Vagina (tissue), 2 donors: ENCODE results near the gene SLC37A1. TPM values are rescaled to one million over a fixed set of nuclear protein-coding genes. Genes with fewer than 3 reads are reported as not detected.

ENCODE experiments used
- DNase-seq, 2 donors: peaks; one replicate each; pipeline ENCODE4 v3.0.0-alpha.2; 2017; ENCODE audit errors: extremely low spot score in 2 of 2
- H3K27ac ChIP-seq: fragments of 200-600 bp; sonication (generic); one replicate; pipeline ENCODE4 v1.5.1; 2019
- H3K27me3 ChIP-seq: fragments of 200-600 bp; sonication (generic); one replicate; pipeline ENCODE4 v1.5.1; 2019
- H3K36me3 ChIP-seq, 2 donors: fragments of 200-600 bp; sonication (generic); one replicate each; pipeline ENCODE4 v1.5.1; 2017 to 2019
- H3K4me1 ChIP-seq: fragments of 200-600 bp; sonication (generic); one replicate; pipeline ENCODE4 v1.5.1; 2019
- H3K4me3 ChIP-seq, 2 donors: fragments of 200-600 bp; sonication (generic); 1 replicate in 1 of 2; 2 replicates in 1 of 2; pipeline ENCODE4 v1.5.1; 2016 to 2019
- H3K9me3 ChIP-seq: fragments of 200-600 bp; sonication (generic); one replicate; pipeline ENCODE4 v1.5.1; 2019
- CTCF ChIP-seq, 3 experiments: fragments of 450-650 bp in 2 of 3; fragments of 200-600 bp in 1 of 3; sonication (generic) in 1 of 3; IDR thresholded peaks; one replicate each; pipeline ENCODE4 v1.5.1; 2017 to 2019; ENCODE audit warnings: antibody characterized with exemption in 3 of 3, mild to moderate bottlenecking in 2 of 3, moderate library complexity in 2 of 3
- POLR2A ChIP-seq, 2 donors: fragments of 450-650 bp; IDR thresholded peaks; one replicate each; pipeline ENCODE4 v1.6.1; 2017; ENCODE audit warnings: antibody characterized with exemption in 2 of 2, mild to moderate bottlenecking in 2 of 2, moderate library complexity in 2 of 2
- POLR2AphosphoS5 ChIP-seq, 2 donors: sonication (generic); formaldehyde crosslinking; IDR thresholded peaks; one replicate each; pipeline ENCODE4 v1.9.0; 2017; ENCODE audit warnings: antibody characterized with exemption in 2 of 2, mild to moderate bottlenecking in 2 of 2, low read depth in 1 of 2; ENCODE audit not compliant: insufficient read depth in 1 of 2
- intact Hi-C: fragments of 100-400 bp; cut with DNase I; formaldehyde crosslinking; loops from one replicate; pipeline ENCODE4 v1.15.1; 2023
- total RNA-seq: library from RNA; depleted of rRNA; stranded (reverse); fragments of >200 nt; gene quantifications from one replicate; pipeline ENCODE4 v1.2.3, GENCODE V29; 2016

SLC37A1 gene
- total RNA-seq, 1 donor from 2014 or later, result 11.8 TPM

DNA sequence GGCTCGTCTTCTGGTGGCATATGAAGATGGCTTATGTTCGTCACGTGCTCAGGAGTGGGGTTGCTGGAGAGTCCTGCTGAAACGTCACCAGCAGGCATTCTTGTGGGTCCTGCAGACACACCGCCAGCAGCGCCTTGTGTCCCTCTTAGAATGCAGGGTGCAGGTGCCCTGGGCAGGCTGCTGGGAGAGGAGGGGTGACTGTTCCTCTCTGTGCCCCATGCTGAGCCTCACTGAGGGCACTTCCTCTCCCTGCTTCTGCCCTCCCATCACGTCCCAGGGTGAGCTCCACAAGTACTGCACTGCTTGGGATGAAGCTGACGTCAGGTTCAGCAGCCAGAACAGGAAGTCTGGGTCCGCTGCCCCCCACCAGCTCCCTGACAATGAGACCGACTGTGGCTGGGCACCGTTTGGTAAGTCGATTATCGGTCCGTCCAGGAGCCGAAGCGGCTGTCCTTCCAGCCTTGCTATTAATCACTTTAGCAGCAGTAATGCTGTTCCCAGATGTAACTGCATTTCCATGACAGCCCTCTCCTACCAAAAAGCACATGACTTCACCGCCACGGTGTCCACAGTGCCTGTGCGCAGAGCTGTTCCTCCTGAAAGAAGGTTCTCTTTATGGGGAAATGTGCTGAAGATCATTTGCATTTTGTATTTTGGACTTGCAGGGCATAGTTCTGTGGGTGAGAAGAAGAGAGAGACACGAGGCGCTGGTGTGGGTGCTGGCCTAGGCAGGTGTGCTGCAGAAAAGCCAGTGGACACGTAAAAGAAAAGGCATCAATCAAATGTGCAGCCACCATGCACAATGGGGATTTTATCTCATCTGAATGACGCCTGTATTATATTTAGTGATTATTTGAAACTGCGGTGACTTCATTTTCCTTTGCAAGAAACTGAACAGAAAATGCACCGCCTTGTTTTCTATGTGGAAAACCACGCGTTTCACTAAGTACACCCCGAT lies 21.0 kb downstream of the SLC37A1 start:
- DNase-seq, result no peak
- no peaks in the 10 kb centered on the region for H3K9me3 ChIP-seq
- H3K27ac ChIP-seq, result no peak overlapping the region
- intact Hi-C loops, result no loop called here
- H3K4me3 ChIP-seq, result no peak overlapping the region
- no peaks in the 10 kb centered on the region for H3K27me3 ChIP-seq
- peaks cover 8% of the 10 kb centered on the region for H3K4me1 ChIP-seq
- no peak for TF ChIP-seq POLR2A (IDR thresholded peaks at IDR 0.05)
- TF ChIP-seq CTCF (IDR thresholded peaks at IDR 0.05), result no peak
- no peak for TF ChIP-seq POLR2AphosphoS5 (IDR thresholded peaks at IDR 0.05; ENCODE audit: insufficient read depth in 1 of 2, low read depth in 1 of 2)
- H3K36me3 ChIP-seq, result peaks cover 0 to 12% of the 10 kb centered on the region in 2 donors

GRCh38 chr21:42535602-42536171 lies 22.0 kb downstream of the SLC37A1 start:
- Histone ChIP-seq H3K36me3 (peaks cover 0 to 16% of the 10 kb centered on the region in 2 donors), H3K4me1 (peaks cover 8% of the 10 kb centered on the region), H3K9me3 (no peaks in the 10 kb centered on the region), H3K4me3 (no peak overlapping the region), H3K27ac (no peak overlapping the region), H3K27me3 (no peaks in the 10 kb centered on the region)
- intact Hi-C loops, result no loop called here
- TF ChIP-seq POLR2AphosphoS5 (IDR thresholded peaks at IDR 0.05; ENCODE audit: insufficient read depth in 1 of 2, low read depth in 1 of 2), result no peak
- DNase-seq, result no peak

DNA sequence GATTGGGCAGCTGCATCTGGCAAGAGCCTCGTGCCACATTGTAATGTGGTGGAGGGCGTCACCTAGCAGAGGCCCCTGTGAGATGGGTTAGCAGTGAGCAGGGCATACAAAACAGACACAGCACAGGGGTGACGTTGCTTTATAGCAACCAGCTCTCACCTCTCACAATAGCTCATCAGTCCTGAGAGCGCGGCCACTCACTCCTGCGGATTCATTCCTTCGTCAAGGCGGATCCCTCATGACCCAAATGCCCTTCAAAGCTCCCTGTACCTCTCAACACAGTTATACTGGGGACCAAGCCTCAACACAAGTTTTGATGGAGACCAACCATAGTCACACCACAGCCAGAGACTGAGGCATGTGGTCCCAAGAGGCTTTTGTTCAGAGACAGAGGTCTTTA lies 22.9 kb downstream of the SLC37A1 start:
- Histone ChIP-seq H3K4me1 (peaks cover 8% of the 10 kb centered on the region), H3K36me3 (peaks cover 0 to 16% of the 10 kb centered on the region in 2 donors), H3K4me3 (no peak overlapping the region), H3K27ac (no peak overlapping the region), H3K9me3 (no peaks in the 10 kb centered on the region), H3K27me3 (no peaks in the 10 kb centered on the region)
- DNase-seq, result no peak
- intact Hi-C loops, result no loop called here
- TF ChIP-seq CTCF (IDR thresholded peaks at IDR 0.05), result no peak
- TF ChIP-seq POLR2AphosphoS5 (IDR thresholded peaks at IDR 0.05; ENCODE audit: insufficient read depth in 1 of 2, low read depth in 1 of 2), result no peak
- TF ChIP-seq POLR2A (IDR thresholded peaks at IDR 0.05), result no peak

- TF ChIP-seq CTCF (IDR thresholded peaks at IDR 0.05) (no peak), POLR2A (IDR thresholded peaks at IDR 0.05) (no peak), POLR2AphosphoS5 (IDR thresholded peaks at IDR 0.05; ENCODE audit: insufficient read depth in 1 of 2, low read depth in 1 of 2) (no peak)
- Histone ChIP-seq H3K4me1 (peaks cover 8% of the 10 kb centered on the region), H3K4me3 (no peak overlapping the region), H3K27me3 (no peaks in the 10 kb centered on the region), H3K36me3 (peaks cover 0 to 16% of the 10 kb centered on the region in 2 donors), H3K27ac (no peak overlapping the region), H3K9me3 (no peaks in the 10 kb centered on the region)
- no peak for DNase-seq
- intact Hi-C loops, result no loop called here
Measured at GRCh38 chr21:42537106-42537742, 23.6 kb downstream of the SLC37A1 start.

- H3K27ac ChIP-seq, result no peak overlapping the region
- DNase-seq, result no peak
- intact Hi-C loops, result no loop called here
Measured at GRCh38 chr21:42538479-42539275, 25.0 kb downstream of the SLC37A1 start.

More at GRCh38 chr21:42538479-42539275, 25.0 kb downstream of the SLC37A1 start:
- Histone ChIP-seq H3K4me3 (no peak overlapping the region), H3K4me1 (no peaks in the 10 kb centered on the region), H3K36me3 (peaks cover 0 to 26% of the 10 kb centered on the region in 2 donors), H3K27me3 (no peaks in the 10 kb centered on the region), H3K9me3 (no peaks in the 10 kb centered on the region)
- TF ChIP-seq CTCF (IDR thresholded peaks at IDR 0.05) (no peak), POLR2AphosphoS5 (IDR thresholded peaks at IDR 0.05; ENCODE audit: insufficient read depth in 1 of 2, low read depth in 1 of 2) (no peak), POLR2A (IDR thresholded peaks at IDR 0.05) (no peak)
